HG02943 (cell line): ENCODE results near the gene PIF1.
"Not testable (repeated sequence)": the region's sequence is repeated elsewhere in the genome, so short reads cannot be mapped to it uniquely, and the experiment has no call there.

Source experiments
- ATAC-seq: cut with Tn5 transposase; IDR thresholded peaks from one replicate; pipeline ENCODE4 v1.9.1; 2021; ENCODE audit warnings: mild to moderate bottlenecking, low read depth, moderate library complexity; ENCODE audit not compliant: unreplicated experiment

PIF1 gene

DNA sequence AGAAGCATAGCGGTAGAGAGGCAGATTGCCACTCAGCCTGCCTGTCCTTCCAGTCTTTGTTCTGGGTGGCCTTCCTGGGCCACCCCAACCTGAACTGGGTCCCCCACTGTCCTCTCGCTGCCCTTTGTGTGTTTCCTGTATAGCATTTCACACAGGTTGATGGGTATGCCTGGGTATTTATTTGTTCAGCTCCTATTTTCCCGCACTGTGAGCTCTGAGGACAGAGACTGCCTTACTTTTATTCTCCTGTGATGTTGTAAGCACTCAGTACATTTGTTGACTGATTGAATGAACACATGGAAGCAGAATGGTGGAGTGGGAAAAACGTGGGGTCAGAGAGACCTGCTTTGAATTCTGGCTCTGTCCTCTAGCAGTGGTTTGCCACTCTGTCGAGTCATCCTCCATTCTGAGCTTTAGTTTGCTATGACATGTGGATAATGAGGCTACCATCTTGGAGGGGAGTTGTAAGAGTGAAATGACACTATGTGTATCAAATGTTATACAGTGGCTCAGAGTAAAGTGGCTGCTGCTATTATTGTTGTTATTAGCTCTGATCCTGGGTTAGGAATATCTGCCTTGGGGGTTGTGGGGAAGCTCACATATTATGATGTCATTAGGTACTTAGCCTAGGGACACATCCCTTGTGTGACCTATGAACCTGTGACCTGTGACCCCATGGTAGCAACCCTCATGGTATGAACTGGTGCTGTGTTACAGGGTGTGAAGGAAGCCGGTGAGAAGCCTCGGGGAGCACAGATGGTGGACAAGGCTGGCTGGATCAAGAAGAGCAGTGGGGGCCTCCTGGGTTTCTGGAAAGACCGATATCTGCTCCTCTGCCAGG lies 22.6 kb upstream of the PIF1 start:
- no peak for ATAC-seq

DNA sequence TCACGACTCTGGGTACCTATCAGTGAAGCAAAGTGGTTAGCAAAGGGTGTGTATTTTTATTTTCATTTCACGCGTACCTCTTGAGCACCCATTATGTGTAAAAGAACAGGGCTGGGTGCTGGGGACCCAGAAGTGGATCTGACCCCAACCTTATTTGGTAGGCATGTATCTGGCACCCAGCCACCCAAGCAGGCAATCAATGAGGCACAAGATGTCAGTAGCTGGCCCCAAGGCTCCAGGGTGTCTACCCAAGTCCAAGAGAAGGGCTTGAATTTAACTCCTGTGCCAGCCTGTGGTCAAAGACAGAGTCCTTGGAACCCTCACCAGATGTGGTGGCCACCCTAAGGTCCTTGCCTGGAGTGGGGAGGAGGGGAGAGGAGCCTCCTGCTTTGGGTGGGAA lies 22.0 kb upstream of the PIF1 start:
- ATAC-seq: no peak

DNA sequence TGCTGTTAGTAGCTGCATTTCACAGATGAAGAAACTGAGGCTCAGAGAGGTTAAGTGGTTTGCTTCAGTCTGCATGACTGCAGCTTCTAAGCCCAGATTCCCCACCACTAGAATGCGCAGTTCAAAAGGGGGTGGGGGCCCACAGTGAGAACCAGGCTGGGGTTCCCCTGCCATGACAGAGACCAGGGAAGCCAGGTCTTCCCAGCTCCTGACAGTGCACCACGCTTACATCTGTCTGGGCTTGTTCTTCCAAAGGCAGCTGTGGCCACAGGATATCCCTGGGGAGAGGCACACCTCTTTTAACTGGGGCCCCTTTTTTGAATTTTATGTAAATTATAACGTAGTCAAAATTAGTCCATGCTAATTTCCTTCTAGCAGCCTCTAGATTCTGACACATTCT lies 21.6 kb upstream of the PIF1 start:
- no peak for ATAC-seq

DNA sequence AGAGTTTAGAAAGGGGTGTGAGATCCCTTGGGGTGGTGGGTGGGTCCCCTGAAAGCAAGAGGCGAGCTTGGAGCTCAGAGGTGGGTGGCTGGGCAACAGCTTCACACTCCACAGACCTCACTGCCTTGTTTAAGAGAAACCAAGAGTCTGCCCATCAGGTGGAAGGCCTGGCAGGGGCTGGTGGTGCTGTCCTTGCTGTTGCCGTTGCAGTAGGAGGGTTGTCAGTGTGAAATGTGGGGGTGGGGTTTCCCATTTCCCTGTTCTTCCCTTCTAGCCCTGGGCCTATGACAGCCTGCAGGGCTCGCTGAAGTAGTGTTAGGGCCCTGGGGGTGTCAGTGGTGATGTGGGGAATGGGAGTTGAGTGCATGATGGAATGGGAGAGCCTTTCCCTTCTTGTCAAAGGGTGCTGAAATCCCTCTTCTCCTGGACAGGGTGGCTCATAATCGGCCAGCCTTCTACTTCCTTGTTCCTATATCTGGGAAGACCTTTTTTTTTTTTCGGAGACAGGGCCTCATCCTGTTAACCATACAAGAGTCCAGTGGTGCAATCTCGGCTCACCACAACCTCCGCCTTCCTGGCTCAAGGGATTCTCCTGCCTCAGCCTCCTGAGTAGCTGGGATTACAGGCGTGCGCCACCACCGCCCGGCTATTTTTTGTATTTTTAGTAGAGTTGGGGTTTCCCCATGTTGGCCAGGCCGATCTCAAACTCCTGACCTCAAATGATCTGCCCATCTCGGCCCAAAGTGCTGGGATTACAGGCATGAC lies 20.6 kb upstream of the PIF1 start:
- ATAC-seq: no peak

DNA sequence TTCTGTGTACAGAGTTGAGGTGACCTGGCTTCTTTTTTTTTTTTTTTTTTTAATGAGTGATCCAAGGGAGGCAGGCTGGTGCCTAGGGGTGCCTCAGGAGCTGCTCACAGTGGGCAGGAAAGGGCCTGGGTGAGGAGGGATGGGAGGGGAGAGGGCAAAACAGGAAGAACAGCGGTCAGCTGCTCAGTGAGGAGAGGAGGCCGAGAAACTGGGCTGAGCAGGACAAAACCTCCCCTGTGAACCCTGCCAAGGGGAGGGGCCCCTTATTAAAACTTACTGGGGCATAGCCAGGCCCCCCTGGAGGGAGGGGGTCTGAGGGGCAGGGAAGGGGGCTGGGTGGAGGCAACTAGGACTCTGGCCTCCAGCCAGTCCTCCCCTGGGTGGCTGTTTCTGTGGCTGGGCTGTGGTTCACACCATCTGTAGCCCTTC lies 19.8 kb upstream of the PIF1 start:
- no peak for ATAC-seq

DNA sequence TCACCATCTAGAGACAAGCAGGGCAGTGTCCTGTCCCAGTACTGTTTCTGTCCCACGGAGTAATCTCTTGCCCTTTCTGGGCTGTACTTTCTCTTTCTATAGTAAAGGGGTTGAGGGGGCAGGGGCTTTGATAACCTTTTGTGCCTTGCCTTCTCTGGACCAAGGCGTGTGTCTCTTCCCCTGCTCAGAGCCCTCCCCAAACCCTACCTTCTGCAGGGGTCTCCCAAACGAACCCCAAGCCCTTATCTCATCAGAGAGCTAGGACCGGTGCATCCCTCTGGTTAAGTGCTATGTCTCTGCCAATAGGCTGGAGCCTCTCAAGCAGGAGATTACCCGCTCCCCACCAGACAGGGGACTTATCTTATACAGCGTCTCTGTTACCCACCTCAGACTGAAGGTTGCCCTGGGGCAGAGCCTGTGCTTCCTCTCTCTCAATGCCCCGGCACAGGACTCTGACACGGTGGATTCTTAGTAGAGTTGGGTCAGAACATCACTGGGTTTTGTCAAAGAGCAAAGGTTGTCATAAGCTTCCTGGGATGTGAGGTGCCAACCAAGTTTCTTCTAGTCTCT lies 19.2 kb upstream of the PIF1 start:
- ATAC-seq: no peak

DNA sequence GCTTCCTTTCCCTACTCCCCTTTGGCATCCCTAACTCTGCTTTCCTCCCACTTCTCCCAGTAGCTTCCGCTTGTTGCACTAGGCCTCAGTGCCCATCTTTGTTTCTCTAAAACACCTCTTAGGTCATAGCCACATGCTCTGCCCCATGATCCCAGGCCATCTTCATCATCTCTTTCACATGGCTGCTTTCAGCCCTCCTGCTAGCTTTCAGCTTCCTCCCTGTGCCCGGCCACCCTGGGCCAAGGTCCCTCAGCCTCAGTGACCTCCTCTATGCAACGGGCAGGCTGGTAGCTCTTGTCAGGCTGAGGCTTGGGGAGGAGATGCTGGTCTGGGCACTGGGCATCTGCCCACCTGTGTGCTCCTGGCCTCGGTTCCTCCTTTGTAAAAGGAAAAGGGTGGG lies 18.5 kb upstream of the PIF1 start:
- no peak for ATAC-seq

DNA sequence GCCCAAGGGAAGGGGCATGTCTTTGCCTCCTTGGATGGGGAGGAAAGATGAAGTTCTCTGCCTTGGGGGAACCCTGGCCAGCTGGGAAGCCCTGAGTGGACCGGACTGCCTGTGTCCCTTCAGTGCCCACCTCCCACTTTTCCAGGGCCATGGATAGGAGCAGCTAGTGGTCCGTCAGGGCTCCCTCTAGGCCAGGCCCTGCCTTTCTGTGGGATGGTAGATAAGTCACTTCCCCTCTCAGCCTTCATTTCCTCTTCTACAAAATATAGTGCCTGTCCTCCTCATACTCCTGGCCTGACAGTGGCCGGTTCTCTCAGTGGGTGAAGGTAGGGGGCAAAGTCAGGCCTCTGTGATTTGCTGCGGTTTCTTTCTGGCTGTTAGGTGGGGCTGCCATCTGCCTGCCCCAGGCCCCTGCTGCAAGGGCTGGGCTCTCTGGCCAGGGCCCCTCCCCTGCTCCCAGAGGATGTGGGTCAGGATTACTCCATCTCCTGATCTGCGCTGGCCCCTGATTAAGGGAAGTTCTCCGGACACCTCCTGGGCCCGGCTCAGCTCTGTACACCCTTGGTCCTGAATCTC lies 17.6 kb upstream of the PIF1 start:
- ATAC-seq: no peak

DNA sequence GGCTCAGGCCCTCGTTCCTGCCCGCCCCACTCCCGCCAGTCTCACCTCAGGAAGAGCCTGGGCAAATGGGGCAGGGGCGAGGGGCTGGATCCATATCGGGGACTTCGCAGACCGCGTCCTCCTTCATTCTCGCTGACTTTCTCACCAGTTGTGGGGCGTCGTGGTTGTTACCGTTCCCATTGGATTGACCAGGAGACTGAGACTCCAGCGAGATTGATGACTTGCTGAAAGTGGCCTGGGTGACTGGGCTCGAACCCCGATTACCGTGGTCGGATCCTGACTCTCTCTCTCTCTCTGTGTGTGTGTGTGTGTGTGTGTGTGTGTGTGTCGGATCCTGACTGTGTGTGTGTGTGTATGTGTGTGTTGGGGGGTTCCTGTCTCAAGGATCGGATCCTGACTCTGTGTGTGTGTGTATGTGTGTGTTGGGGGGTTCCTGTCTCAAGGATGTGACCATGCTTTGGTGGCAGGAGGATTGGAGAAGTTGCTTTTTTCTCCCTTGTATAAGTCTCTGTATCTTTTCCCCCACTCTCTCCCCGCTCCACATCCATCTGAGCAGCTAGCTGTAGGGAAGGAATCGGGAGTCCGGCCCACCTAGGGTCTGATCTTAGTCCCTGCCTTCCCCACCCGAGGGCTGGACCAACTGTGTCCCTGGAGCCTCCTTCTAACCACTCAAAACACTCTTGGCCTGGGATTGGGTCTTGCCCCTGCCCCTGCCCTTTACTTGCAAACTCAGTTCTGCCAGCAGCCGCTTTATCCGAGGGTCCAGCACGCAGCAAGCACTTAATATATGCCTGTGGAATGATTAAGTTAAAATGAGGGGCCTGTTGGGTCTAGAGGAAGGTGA lies 16.9 kb upstream of the PIF1 start:
- peak; percentile 1 for ATAC-seq

DNA sequence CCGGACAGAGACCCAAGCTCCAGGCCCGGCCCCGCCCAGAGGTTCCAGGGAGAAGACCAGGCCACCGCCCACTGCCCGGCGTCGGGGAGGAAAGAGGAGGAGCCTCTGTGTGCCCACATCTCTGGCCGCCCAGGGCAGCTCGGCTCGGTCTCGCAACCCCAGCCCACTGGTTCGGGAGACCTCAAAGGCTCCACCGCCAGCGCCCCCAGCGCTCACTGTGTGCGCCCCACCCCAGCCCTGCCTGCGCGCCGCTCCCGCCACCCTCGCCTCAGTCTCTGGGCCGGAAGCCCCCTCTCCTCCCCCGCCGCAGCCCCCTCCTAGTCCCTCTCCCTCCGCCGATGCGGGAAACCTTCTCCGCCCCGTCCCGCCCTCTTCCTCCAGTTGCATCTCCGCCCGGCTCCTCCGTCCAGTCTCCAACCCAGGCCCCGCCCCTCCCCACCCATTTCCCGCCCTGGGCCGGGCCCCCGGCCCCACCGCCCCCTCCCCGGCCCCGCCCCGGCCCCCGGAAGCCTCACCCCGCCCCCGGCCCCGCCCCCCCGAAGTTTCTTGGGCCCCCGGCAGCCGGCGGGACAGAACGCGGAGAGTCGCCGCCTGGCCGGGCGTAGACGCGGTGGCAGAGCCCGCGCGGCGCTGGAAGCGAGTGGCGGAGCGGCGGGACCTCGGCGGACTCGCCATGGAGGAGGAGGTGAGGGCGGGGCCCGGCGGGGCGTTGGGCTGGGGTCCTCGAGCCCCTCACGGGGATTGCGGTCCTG lies 16.1 kb upstream of the PIF1 start, which contains the start of gene PLEKHO2:
TSS of gene PLEKHO2 (plus strand) at position 572 of the 752 bp plus-strand sequence. CDS start at position 674, 102 bp downstream.
- peak; percentile 60 for ATAC-seq

DNA sequence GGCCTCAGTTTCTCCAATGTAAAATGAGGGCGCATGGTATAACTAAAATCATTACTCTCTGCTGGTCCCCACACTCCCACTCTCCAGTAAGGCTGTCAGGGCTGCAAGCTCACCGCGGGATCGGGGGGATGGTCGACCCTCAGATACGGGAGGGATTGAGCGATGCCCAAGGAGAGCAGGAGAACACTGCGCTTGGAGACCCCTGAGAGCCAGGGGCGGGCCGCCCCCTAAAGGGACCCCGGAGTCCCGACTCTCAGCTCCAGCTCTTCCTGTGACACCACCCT lies 15.6 kb upstream of the PIF1 start:
- no peak for ATAC-seq

DNA sequence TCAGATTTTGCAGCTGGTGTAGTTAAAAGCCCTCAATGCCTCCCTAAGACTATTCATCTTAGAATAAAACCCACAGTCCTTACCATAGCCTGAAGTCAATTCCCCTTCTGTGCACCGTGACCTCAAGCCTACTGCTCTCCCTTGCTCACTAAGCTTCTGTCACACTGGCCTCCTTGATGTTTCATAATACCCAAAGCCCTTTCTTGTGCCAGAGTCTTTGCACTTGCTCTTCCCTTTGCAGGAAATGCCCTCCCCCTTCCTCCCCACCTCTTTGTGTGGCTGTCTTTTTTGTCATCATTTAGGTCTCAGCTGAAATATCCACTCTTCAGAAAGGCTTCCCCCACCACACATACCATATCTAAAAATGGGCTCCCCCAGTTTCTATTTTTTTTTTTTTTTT lies 12.1 kb upstream of the PIF1 start:
- ATAC-seq: no peak

DNA sequence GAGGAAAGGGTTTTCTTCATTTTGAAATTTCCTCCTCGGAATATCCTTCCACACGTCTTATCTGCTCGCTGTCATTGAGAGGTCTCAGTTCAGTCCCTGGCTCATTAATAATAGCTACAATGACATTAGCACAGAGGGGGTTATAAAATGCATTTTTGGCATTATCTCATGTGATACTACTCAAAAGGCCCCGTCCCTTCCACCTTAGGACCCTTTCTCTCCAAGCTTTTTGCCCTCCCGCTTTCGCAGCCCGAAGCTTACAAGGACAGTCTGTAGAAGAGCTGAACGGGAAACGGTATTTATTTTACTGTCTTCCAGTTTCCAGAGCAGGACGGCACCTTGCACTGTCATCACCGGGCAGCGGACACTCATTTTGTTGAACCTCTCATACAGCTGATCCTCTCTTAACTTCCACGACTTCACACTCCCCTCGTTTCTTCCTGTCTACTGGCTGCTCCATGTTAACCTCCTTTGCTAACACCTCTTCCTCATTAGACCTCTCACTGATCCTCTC lies 10.6 kb upstream of the PIF1 start:
- ATAC-seq: no peak

DNA sequence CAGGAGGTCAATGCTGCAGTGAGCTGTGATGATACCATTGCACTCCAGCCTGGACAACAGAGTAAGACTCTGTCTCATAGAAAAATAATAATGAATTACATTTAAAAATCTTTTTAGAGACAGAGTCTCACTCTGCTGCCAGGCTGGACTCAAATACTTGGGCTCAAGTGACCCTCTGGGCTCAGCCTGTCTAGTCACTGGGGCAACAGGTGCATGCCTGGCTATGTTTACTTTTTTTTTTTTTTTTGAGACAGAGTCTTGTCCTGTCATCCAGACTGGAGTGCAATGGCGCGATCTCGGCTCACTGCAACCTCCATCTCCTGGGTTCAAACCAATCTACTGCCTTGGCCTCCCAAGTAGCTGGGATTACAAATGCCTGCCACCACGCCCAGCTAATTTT lies 8.2 kb upstream of the PIF1 start:
- ATAC-seq: no peak

DNA sequence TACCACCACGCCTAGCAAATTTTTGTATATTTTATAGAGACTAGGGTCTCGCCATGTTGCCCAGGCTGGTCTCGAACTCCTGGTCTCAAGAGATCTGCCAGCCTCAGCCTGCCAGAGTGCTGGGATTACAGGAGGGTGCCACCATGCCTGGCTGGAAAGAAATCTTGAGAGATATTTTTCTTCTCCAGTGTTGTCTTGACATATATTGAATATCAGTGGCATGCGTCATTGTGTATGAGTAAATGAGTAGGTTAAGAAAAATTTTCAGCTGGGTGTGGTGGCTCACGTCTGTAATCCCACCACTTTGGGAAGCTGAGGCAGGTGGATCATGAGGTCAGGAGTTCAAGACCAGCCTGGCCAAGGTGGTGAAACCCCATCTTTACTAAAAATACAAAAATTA lies 3.5 kb upstream of the PIF1 start:
- ATAC-seq: no peak

DNA sequence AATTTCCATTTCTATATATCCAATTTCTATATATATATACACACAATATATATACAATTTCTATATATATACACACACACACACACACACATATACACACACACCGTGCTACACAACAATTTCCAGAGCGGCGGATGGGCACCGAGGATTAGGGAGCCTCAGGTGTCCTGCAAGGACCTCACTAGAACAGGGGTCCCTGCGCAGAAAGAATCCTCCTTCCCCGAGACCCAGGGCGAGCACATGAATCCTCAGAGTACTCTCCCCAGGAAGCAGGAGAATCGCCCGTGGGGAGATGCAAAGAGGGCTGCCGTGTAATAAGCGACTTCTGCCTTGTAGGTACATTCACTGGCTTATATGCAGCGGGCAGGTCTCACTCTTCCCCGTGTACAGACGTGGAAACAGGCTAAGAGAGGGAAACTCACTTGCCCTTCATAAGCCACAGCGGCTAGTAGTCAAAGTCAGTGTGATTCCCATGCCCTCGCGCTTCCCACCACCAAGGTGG lies 467 bp downstream of the PIF1 start:
- ATAC-seq: no peak

DNA sequence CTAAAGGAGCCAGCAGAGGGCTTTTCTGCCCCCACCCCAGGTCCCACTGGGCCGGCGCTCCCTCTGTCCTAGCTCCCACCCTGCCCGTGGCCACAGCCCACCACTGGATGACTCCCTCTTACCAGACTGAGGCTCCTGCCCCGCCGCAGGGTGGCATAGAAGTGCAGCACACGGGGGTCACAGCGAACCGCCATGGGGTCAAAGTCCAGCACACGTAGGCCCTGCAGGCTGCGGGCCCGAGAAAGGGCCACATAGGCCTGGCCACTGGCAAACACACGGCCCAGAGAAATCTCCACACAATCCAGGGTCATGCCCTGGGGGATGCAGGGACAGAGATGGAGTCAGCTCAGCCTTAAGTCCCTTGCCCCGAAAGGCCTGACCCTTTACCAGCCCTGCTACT lies 9.0 kb downstream of the PIF1 start:
- no peak for ATAC-seq

DNA sequence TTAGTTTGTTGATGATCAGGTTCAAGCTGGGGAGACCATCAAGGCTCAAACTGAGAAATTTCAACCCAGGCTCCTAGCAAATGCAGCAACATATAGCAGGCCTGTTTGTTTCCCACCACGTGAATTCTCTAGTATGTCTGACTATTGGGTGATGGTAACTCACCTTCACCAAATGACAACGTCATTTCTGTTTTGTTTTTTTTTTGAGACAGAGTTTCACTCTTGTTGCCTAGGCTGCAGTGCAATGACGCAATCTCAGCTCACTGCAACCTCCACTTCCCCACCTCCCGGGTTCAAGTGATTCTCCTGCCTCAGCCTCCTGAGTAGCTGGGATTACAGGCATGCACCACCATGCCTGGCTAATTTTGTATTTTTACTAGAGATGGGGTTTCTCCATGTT lies 10.5 kb downstream of the PIF1 start:
- ATAC-seq: not testable (repeated sequence)

DNA sequence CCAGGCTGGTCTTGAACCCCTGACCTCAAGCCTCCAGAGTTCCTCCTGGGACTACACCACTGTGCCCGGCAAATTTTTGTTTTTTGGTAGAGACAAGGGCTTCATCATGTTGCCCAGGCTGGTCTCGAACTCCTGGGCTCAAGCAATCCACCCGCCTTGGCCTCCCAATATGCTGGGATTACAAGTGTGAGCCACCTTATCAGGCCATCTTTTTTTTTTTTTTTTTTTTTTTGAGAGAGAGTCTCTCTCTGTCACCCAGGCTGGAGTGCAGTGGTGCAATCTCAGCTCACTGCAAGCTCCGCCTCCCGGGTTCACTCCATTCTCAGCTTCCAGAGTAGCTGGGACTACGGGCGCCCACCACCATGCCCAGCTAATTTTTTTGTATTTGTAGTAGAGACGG lies 11.2 kb downstream of the PIF1 start:
- ATAC-seq: not testable (repeated sequence)
